PC-9 (cell line): ENCODE results near the gene ADGRV1. TPM values are rescaled to one million over a fixed set of nuclear protein-coding genes. Genes with fewer than 3 reads are reported as not detected.

ENCODE experiments used
- BruUV-seq: library from RNA; stranded (reverse); fragments of 400-500 nt; replicated peaks from 2 replicates; lab custom pipeline; 2021; lab: Mats Ljungman, UMichigan
- CTCF ChIA-PET: fragments of 300-600 bp; sonication (Branson Sonifier 250); formaldehyde crosslinking; loops from one replicate; lab custom pipeline; 2022; ENCODE audit warnings: antibody characterized with exemption; lab: Charles Lee
- POLR2A ChIA-PET: fragments of 300-600 bp; sonication (Branson Sonifier 250); formaldehyde crosslinking; loops from one replicate; lab custom pipeline; 2022; ENCODE audit warnings: antibody characterized with exemption; ENCODE audit not compliant: unreplicated experiment; lab: Charles Lee
- DNase-seq, 2 experiments: peaks; one replicate each; pipeline versions ENCODE4 v3.0.0 to v3.0.0-alpha.2; 2015 to 2022; ENCODE audit warnings: mixed read lengths in 1 of 2
- H2AFZ ChIP-seq: fragments of 200-600 bp; sonication (generic); 2 replicates; pipeline ENCODE4 v1.8.1; 2017; ENCODE audit warnings: antibody characterized with exemption
- H3F3A ChIP-seq: fragments of 200-600 bp; sonication (generic); 2 replicates; pipeline ENCODE4 v1.8.1; 2017; ENCODE audit warnings: antibody characterized with exemption, mild to moderate bottlenecking, low read depth; ENCODE audit not compliant: insufficient read depth
- H3K27ac ChIP-seq: fragments of 200-600 bp; sonication (generic); 2 replicates; pipeline ENCODE4 v1.6.1; 2016; ENCODE audit warnings: mixed run types
- H3K27me3 ChIP-seq: fragments of 200-600 bp; sonication (generic); 2 replicates; pipeline ENCODE4 v1.6.1; 2016; ENCODE audit warnings: low read depth, mixed run types; ENCODE audit not compliant: insufficient read depth
- H3K36me3 ChIP-seq: fragments of 200-600 bp; sonication (generic); 2 replicates; pipeline ENCODE4 v1.6.1; 2016; ENCODE audit warnings: low read depth, mixed run types
- H3K4me1 ChIP-seq: fragments of 200-600 bp; sonication (generic); replicated peaks from 2 replicates; pipeline ENCODE4 v1.6.1; 2016; ENCODE audit warnings: mixed run types; ENCODE audit not compliant: insufficient read depth
- H3K4me2 ChIP-seq: fragments of 200-600 bp; sonication (generic); 2 replicates; pipeline ENCODE4 v1.6.1; 2017; ENCODE audit warnings: mixed run types
- H3K4me3 ChIP-seq: fragments of 200-600 bp; sonication (generic); 2 replicates; pipeline ENCODE4 v1.6.1; 2016; ENCODE audit warnings: mixed run types
- H3K79me2 ChIP-seq: fragments of 200-600 bp; sonication (generic); 2 replicates; pipeline ENCODE4 v1.6.1; 2017; ENCODE audit warnings: low read depth, mixed run types
- H3K9me2 ChIP-seq: fragments of 200-600 bp; sonication (generic); 2 replicates; pipeline ENCODE4 v1.8.1; 2017; ENCODE audit warnings: mild to moderate bottlenecking; ENCODE audit not compliant: insufficient read depth
- H3K9me3 ChIP-seq: fragments of 200-600 bp; sonication (generic); 2 replicates; pipeline ENCODE4 v1.8.1; 2016; ENCODE audit warnings: low read depth; ENCODE audit not compliant: insufficient read depth
- H4K20me1 ChIP-seq: fragments of 200-600 bp; sonication (generic); 2 replicates; pipeline ENCODE4 v1.8.1; 2017; ENCODE audit not compliant: insufficient read depth
- CTCF ChIP-seq: fragments of 200-600 bp; sonication (generic); conservative IDR thresholded peaks from 2 replicates; pipeline ENCODE4 v1.6.1; 2017; ENCODE audit warnings: mixed run types, antibody characterized with exemption, mild to moderate bottlenecking, moderate library complexity
- EZH2 ChIP-seq: fragments of 200-600 bp; sonication (generic); IDR thresholded peaks from 2 replicates; pipeline ENCODE4 v1.8.0; 2017; ENCODE audit warnings: antibody characterized with exemption, low read depth
- intact Hi-C: fragments of 100-400 bp; cut with micrococcal nuclease; formaldehyde crosslinking; loops from one replicate; pipeline ENCODE4 v1.10.0; 2022; ENCODE audit not compliant: unreplicated experiment
- total RNA-seq: library from RNA; stranded (reverse); gene quantifications from 2 replicates; pipeline ENCODE4 v1.2.3, GENCODE V29; 2021

The ADGRV1 gene
- total RNA-seq, 1 experiment from 2014 or later: 1.0 TPM

- BruUV-seq: no TSS peak
- Histone ChIP-seq H3K4me2 (no peak overlapping the region), H3K27me3 (no peaks in the 10 kb centered on the region), H3K4me1 (peaks cover 25% of the 10 kb centered on the region), H3F3A (peaks cover 5% of the 10 kb centered on the region; the same call in 1 of the 2 replicates), H3K79me2 (no peaks in the 10 kb centered on the region), H3K27ac (no peak overlapping the region), H3K9me2 (no peaks in the 10 kb centered on the region), H3K4me3 (no peak overlapping the region), H4K20me1 (no peaks in the 10 kb centered on the region), H2AFZ (no peak overlapping the region), H3K9me3 (no peaks in the 10 kb centered on the region), H3K36me3 (no peaks in the 10 kb centered on the region)
- ChIA-PET POLR2A (no interaction called here), CTCF (no interaction called here)
- TF ChIP-seq EZH2 (no peak), CTCF (no peak)
- no peak for DNase-seq
- intact Hi-C loops: no loop called here
Measured at GRCh38 chr5:91154338-91154737, 595.7 kb downstream of the ADGRV1 start.

GRCh38 chr5:91155274-91155673 is 596.7 kb downstream of the ADGRV1 start:
- ChIA-PET POLR2A (interaction anchor here (0.7 kb wide), 1 partner anchor 228 kb away, joined by 4 read pairs; no protein-coding TSS in a partner anchor), CTCF (no interaction called here)
- Histone ChIP-seq H3F3A (peaks cover 5% of the 10 kb centered on the region; the same call in 1 of the 2 replicates), H2AFZ (no peak overlapping the region), H3K9me3 (no peaks in the 10 kb centered on the region), H3K4me2 (no peak overlapping the region), H3K27ac (no peak overlapping the region), H3K27me3 (no peaks in the 10 kb centered on the region), H3K36me3 (no peaks in the 10 kb centered on the region), H3K4me1 (peaks cover 20% of the 10 kb centered on the region), H3K9me2 (no peaks in the 10 kb centered on the region), H3K4me3 (no peak overlapping the region), H3K79me2 (no peaks in the 10 kb centered on the region), H4K20me1 (no peaks in the 10 kb centered on the region)
- intact Hi-C loops: no loop called here
- DNase-seq: no peak
- no TSS peak for BruUV-seq
- TF ChIP-seq CTCF (no peak), EZH2 (no peak)

GRCh38 chr5:91156242-91156641 is 597.6 kb downstream of the ADGRV1 start:
- TF ChIP-seq CTCF (no peak), EZH2 (no peak)
- intact Hi-C loops: no loop called here
- Histone ChIP-seq H3K27me3 (no peaks in the 10 kb centered on the region), H3K4me2 (no peak overlapping the region), H3K4me3 (no peak overlapping the region), H2AFZ (no peak overlapping the region), H4K20me1 (no peaks in the 10 kb centered on the region), H3K36me3 (no peaks in the 10 kb centered on the region), H3F3A (peaks cover 5% of the 10 kb centered on the region; the same call in 1 of the 2 replicates), H3K9me2 (no peaks in the 10 kb centered on the region), H3K9me3 (no peaks in the 10 kb centered on the region), H3K4me1 (peaks cover 21% of the 10 kb centered on the region), H3K27ac (no peak overlapping the region), H3K79me2 (no peaks in the 10 kb centered on the region)
- no peak for DNase-seq
- ChIA-PET POLR2A (no interaction called here), CTCF (no interaction called here)
- BruUV-seq: no TSS peak
